Panc1 (cell line): ENCODE measurements around the gene ANO8. TPM values are rescaled to one million over a fixed set of nuclear protein-coding genes. Genes with fewer than 3 reads are reported as not detected.

Source experiments
- ATAC-seq: fragments of 200-7000 bp; cut with Tn5 transposase; 2 replicates; pipeline ENCODE4 v1.9.1; 2020; ENCODE audit warnings: mild to moderate bottlenecking, moderate library complexity
- BruUV-seq: library from RNA; stranded (reverse); fragments of 400-500 nt; replicated peaks from 2 replicates; lab custom pipeline; 2021; lab: Mats Ljungman, UMichigan
- CTCF ChIA-PET: fragments of 300-600 bp; sonication (Branson Sonifier 250); formaldehyde crosslinking; loops from one replicate; lab custom pipeline; 2022; ENCODE audit warnings: antibody characterized with exemption; lab: Charles Lee
- POLR2A ChIA-PET: fragments of 300-600 bp; sonication (Branson Sonifier 250); formaldehyde crosslinking; loops from one replicate; lab custom pipeline; 2022; ENCODE audit warnings: antibody characterized with exemption; lab: Charles Lee
- DNase-seq: peaks from one replicate; pipeline ENCODE4 v3.0.0-alpha.2; 2010; ENCODE audit warnings: low read depth, low spot score
- H3K27ac ChIP-seq: 2 replicates; pipeline ENCODE4 v1.5.1; 2011; ENCODE audit warnings: mild to moderate bottlenecking, low read length, inconsistent platforms
- H3K27me3 ChIP-seq: fragments of 200-500 bp; sonication (Bioruptor generic); 2 replicates; pipeline ENCODE4 v1.6.0; 2014; ENCODE audit warnings: low read length, inconsistent platforms; ENCODE audit not compliant: control insufficient read depth, insufficient read depth
- H3K36me3 ChIP-seq: fragments of 200-500 bp; sonication (Bioruptor generic); 2 replicates; pipeline ENCODE4 v1.5.1; 2014; ENCODE audit warnings: inconsistent platforms, mild to moderate bottlenecking, low read length, moderate library complexity; ENCODE audit not compliant: control insufficient read depth, insufficient read depth
- H3K4me1 ChIP-seq: 2 replicates; pipeline ENCODE4 v1.5.1; 2011; ENCODE audit warnings: inconsistent platforms, mild to moderate bottlenecking, low read length, moderate library complexity; ENCODE audit not compliant: control insufficient read depth, insufficient read depth
- H3K4me3 ChIP-seq, 2 experiments: 2 replicates each; pipeline ENCODE4 v1.5.1; 2011 to 2012; ENCODE audit warnings: low read depth in 2 of 2, low read length in 2 of 2, mild to moderate bottlenecking in 2 of 2, inconsistent platforms in 1 of 2, moderate library complexity in 1 of 2
- H3K9me3 ChIP-seq: fragments of 200-500 bp; sonication (Bioruptor generic); 2 replicates; pipeline ENCODE4 v1.5.1; 2014; ENCODE audit warnings: low read depth, mild to moderate bottlenecking, inconsistent platforms, low read length, moderate library complexity; ENCODE audit not compliant: control insufficient read depth, insufficient read depth
- CTCF ChIP-seq: fragments of 450-650 bp; IDR thresholded peaks from 2 replicates; pipeline ENCODE4 v1.5.1; 2017; ENCODE audit warnings: mild to moderate bottlenecking
- POLR2AphosphoS5 ChIP-seq: IDR thresholded peaks from 2 replicates; pipeline ENCODE4 v1.6.1; 2012; ENCODE audit warnings: mild to moderate bottlenecking, low read depth, low read length, moderate library complexity
- REST ChIP-seq, 2 experiments: IDR thresholded peaks; 2 replicates each; pipeline ENCODE4 v1.6.1; 2011 to 2012; ENCODE audit warnings: low read depth in 2 of 2, control low read depth in 1 of 2, low read length in 1 of 2, mild to moderate bottlenecking in 1 of 2, moderate library complexity in 1 of 2; ENCODE audit not compliant: insufficient read depth in 1 of 2
- SIN3A ChIP-seq: IDR thresholded peaks from 2 replicates; pipeline ENCODE4 v1.6.1; 2012; ENCODE audit warnings: low read depth, mild to moderate bottlenecking, low read length, moderate library complexity, borderline replicate concordance; ENCODE audit not compliant: insufficient read depth
- TCF7L2 ChIP-seq: IDR thresholded peaks from 2 replicates; pipeline ENCODE4 v1.6.1; 2011; ENCODE audit warnings: mild to moderate bottlenecking, low read depth, low read length, inconsistent platforms
- in situ Hi-C: cut with HindIII; loops from 2 replicates; pipeline ENCODE4 v1.10.0; 2016; ENCODE audit warnings: low sequenced_read_pairs, low pct_unique_long_range_greater_than_20kb
- intact Hi-C: fragments of 100-400 bp; cut with micrococcal nuclease; formaldehyde crosslinking; loops from one replicate; pipeline ENCODE4 v1.10.0; 2022; ENCODE audit not compliant: unreplicated experiment
- total RNA-seq: library from RNA; stranded (reverse); gene quantifications from one replicate; pipeline ENCODE4 v1.2.1, GENCODE V29; 2021; ENCODE audit not compliant: unreplicated experiment

Gene ANO8
- total RNA-seq, 1 experiment from 2014 or later = 13.5 TPM

GRCh38 chr19:17303167-17303939, 31.3 kb downstream of the ANO8 start, which contains the start of gene ABHD8:
TSS of gene ABHD8 (minus strand) at chr19:17303425. CDS start at chr19:17301616, 1,809 bp downstream.
- ChIA-PET POLR2A (no interaction called here), CTCF (no interaction called here)
- Histone ChIP-seq H3K9me3 (no peaks in the 10 kb centered on the region), H3K4me3 (peak within 1 kb of the TSS; percentile 56 to 60), H3K27ac (peak within 1 kb of the TSS; percentile 89), H3K36me3 (no peaks in the 10 kb centered on the region; the same call in 1 of the 2 replicates), H3K27me3 (no peaks in the 10 kb centered on the region), H3K4me1 (peaks cover 28% of the 10 kb centered on the region)
- no peak for TF ChIP-seq TCF7L2
- TF ChIP-seq CTCF = peak; percentile 66
- TF ChIP-seq SIN3A = peak; percentile 69; the same call in 1 of the 2 replicates
- peak; percentile 35; the same call in 1 of the 2 replicates for TF ChIP-seq POLR2AphosphoS5
- TF ChIP-seq REST (IDR thresholded peaks at IDR 0.05; ENCODE audit: insufficient read depth in 1 of 2, low read depth in 2 of 2, low read length in 1 of 2) = no peak
- intact Hi-C loops = loop anchor here (10.0 kb wide), 1 partner anchor 1091 kb away; the partner anchor contains the start of gene LRRC25
- ATAC-seq (peak; percentile 85), DNase-seq (peak; percentile 65)
- in situ Hi-C loops = no loop called here
- no TSS peak for BruUV-seq

GRCh38 chr19:17302391-17303166, 32.1 kb downstream of the ANO8 start:
- Histone ChIP-seq H3K27me3 (no peaks in the 10 kb centered on the region), H3K4me1 (peaks cover 27% of the 10 kb centered on the region), H3K4me3 (peak overlapping the region; percentile 56 to 60), H3K36me3 (no peaks in the 10 kb centered on the region; the same call in 1 of the 2 replicates), H3K9me3 (no peaks in the 10 kb centered on the region), H3K27ac (peak overlapping the region; percentile 48)
- BruUV-seq = no TSS peak
- DNase-seq (no peak), ATAC-seq (no peak)
- POLR2A ChIA-PET = no interaction called here
- TF ChIP-seq SIN3A (no peak), TCF7L2 (no peak), POLR2AphosphoS5 (no peak), CTCF (no peak), REST (IDR thresholded peaks at IDR 0.05; ENCODE audit: insufficient read depth in 1 of 2, low read depth in 2 of 2, low read length in 1 of 2) (no peak)
- intact Hi-C loops (loop anchor here (10.0 kb wide), 1 partner anchor 1092 kb away; the partner anchor contains the start of gene LRRC25), in situ Hi-C loops (no loop called here)
- CTCF ChIA-PET = no interaction called here
